Epithelial cell of alveolus of lung (primary cell): ENCODE measurements around the gene SLC31A1. TPM values are rescaled to one million over a fixed set of nuclear protein-coding genes. Genes with fewer than 3 reads are reported as not detected.

ENCODE experiments used
- total RNA-seq: library from RNA; depleted of rRNA; stranded (reverse); fragments of >200 nt; gene quantifications from 2 replicates; pipeline ENCODE4 v1.2.1, GENCODE V29; 2015

The SLC31A1 gene
- 29.2 and 37.2 TPM in 2 replicates for total RNA-seq

DNA sequence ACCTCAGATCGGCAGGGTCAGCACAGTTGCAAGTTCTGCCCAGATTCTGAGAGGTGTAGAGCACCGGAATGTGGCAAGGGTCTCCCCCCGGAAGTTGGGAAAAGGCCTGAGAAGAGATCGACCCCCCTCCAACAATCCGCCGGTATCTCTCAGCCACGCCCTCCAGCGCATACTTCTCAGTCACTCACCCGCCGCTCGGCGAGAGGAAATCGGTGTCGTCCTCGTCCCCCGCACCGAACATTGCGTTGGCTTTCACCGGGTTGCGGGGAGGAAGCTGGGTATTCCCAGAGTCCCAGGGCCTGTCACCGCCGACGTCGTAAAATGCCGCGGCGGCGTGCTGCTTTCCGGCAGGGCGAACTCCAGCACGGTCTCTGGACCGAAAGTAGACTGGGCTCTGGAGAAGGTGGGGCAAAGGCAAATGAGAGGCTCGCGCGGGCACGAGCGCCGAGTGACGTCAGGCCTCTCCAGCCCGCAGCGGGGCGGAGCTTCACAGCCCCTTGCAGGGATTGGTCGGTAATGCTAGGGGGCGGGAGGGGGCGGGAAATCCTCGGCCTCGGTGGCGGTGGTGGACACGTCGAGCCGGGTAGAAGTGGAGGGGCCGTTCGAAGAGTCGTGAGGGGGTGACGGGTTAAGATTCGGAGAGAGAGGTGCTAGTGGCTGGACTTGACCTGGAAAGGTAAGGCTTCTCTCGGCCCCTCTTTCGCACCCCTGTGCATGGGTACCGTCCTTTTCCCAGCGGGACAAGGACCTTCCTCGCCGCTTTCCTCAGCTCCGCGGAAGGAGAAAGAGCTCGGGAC lies at the start of gene SLC31A1, which contains the start of gene FKBP15:
Gene SLC31A1, plus strand, starts transcription at position 542 of the 797 bp plus-strand sequence. CDS start 34,605 bp downstream, outside the sequence.
Gene FKBP15, minus strand, starts transcription at position 275 of the 797 bp plus-strand sequence. Its CDS starts 34 bp downstream, at position 241.

GRCh38 chr9:113275157-113276131 lies 54.1 kb downstream of the SLC31A1 start, which contains the start of the genes CDC26 and PRPF4:
TSS of gene CDC26 (minus strand) at chr9:113275572. CDS start at chr9:113272507, 3,065 bp downstream.
TSS of gene PRPF4 (plus strand) at chr9:113275658. CDS start at chr9:113275744, 86 bp downstream.

DNA sequence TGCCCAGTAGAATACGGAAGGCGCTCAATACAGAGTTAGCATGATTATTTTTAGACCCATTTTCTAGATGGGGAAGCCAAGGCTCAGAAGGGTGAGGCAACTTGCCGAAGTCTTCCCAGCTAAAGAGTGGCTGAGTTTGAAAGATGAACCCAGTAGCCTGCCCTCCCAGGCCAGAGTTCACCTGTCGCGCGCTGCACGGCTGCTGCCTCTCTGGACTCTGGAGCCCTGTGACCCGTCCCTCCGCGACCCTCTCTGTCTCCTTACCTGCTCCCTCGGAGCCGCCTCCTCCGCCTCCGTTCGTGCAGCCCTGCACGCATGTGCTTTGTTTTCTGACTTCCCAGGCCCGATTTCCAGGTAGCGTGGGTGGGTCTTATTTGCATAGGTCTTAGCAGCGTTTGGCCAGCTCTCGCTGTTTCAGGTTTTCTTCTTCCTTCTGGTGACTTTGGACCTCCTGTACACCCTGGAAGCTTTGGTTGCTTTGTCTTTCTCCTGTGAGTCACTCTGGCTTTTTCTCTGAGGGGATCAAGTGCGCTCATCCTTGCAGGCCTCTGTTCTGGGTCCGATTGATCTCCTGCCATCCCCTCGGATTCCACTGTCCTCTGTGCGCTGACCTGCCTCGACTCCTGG lies 81.6 kb downstream of the SLC31A1 start, which contains the start of gene RNF183:
Gene RNF183, minus strand, starts transcription at position 585 of the 627 bp plus-strand sequence. CDS start 5,192 bp downstream, outside the sequence.

Other genes starting within 250 kb of the SLC31A1 start
- gene ZNF883, start 209.4 kb upstream of the SLC31A1 start, total RNA-seq, result 1.5 and 2.7 TPM in 2 replicates
- 1.3 and 4.6 TPM in 2 replicates for gene ZFP37, start 164.8 kb upstream of the SLC31A1 start, total RNA-seq
- 4.4 and 4.9 TPM in 2 replicates for gene SLC31A2, start 70.5 kb upstream of the SLC31A1 start, total RNA-seq
- 10.1 and 14.0 TPM in 2 replicates for gene FKBP15, start 267 bp upstream of the SLC31A1 start, total RNA-seq
- 29.9 and 30.5 TPM in 2 replicates for gene CDC26, start 54.0 kb downstream of the SLC31A1 start, total RNA-seq
- 25.1 and 27.9 TPM in 2 replicates for gene PRPF4, start 54.1 kb downstream of the SLC31A1 start, total RNA-seq
- gene RNF183, start 81.8 kb downstream of the SLC31A1 start, total RNA-seq, result not detected in 2 replicates
- 0.91 and 1.4 TPM in 2 replicates for gene WDR31, start 118.7 kb downstream of the SLC31A1 start, total RNA-seq
- gene BSPRY, start 128.0 kb downstream of the SLC31A1 start, total RNA-seq, result 0.26 TPM in 1 of 2 replicates, not detected in the other
- gene HDHD3, start 155.4 kb downstream of the SLC31A1 start, total RNA-seq, result 6.3 and 13.8 TPM in 2 replicates
- 7.6 and 14.4 TPM in 2 replicates for gene ALAD, start 179.7 kb downstream of the SLC31A1 start, total RNA-seq
- gene POLE3, start 189.1 kb downstream of the SLC31A1 start, total RNA-seq, result 47.8 and 66.2 TPM in 2 replicates
- 0.52 TPM in 1 of 2 replicates, not detected in the other for gene C9orf43, start 189.2 kb downstream of the SLC31A1 start, total RNA-seq
- 23.7 and 36.1 TPM in 2 replicates for gene RGS3, start 242.2 kb downstream of the SLC31A1 start, total RNA-seq